Neural progenitor cell (in vitro differentiated cells): Measurements from ENCODE around the gene IGDCC3. TPM values are rescaled to one million over a fixed set of nuclear protein-coding genes. Genes with fewer than 3 reads are reported as not detected.

Experiments
- DNase-seq: peaks from one replicate; pipeline ENCODE4 v3.0.0-alpha.2; 2016; ENCODE audit warnings: low spot score
- H2AFZ ChIP-seq: fragments of 200-600 bp; sonication (generic); replicated peaks from 2 replicates; pipeline ENCODE4 v1.6.1; 2016; ENCODE audit warnings: antibody characterized with exemption
- H3F3A ChIP-seq: fragments of 200-600 bp; sonication (generic); 2 replicates; pipeline ENCODE4 v1.6.1; 2016; ENCODE audit warnings: antibody characterized with exemption, low read depth
- H3K27ac ChIP-seq: fragments of 200-600 bp; sonication (generic); 2 replicates; pipeline ENCODE4 v1.5.1; 2016; ENCODE audit warnings: mild to moderate bottlenecking
- H3K27me3 ChIP-seq: fragments of 200-600 bp; sonication (generic); 2 replicates; pipeline ENCODE4 v1.6.1; 2016; ENCODE audit warnings: mild to moderate bottlenecking, moderate library complexity
- H3K36me3 ChIP-seq: fragments of 200-600 bp; sonication (generic); 2 replicates; pipeline ENCODE4 v1.5.1; 2016
- H3K4me1 ChIP-seq: fragments of 200-600 bp; sonication (generic); 2 replicates; pipeline ENCODE4 v1.6.1; 2016; ENCODE audit warnings: mixed run types
- H3K4me2 ChIP-seq: fragments of 200-600 bp; sonication (generic); 2 replicates; pipeline ENCODE4 v1.6.1; 2016
- H3K4me3 ChIP-seq: fragments of 200-600 bp; sonication (generic); 2 replicates; pipeline ENCODE4 v1.5.1; 2016
- H3K79me2 ChIP-seq: fragments of 200-600 bp; sonication (generic); 2 replicates; pipeline ENCODE4 v1.6.1; 2016; ENCODE audit warnings: low read depth
- H3K9ac ChIP-seq: fragments of 200-600 bp; sonication (generic); 2 replicates; pipeline ENCODE4 v1.6.1; 2016
- H3K9me3 ChIP-seq: fragments of 200-600 bp; sonication (generic); 2 replicates; pipeline ENCODE4 v1.5.1; 2016; ENCODE audit warnings: low read depth
- H4K20me1 ChIP-seq: fragments of 200-600 bp; sonication (generic); 2 replicates; pipeline ENCODE4 v1.6.1; 2016; ENCODE audit warnings: low read depth
- H3K27ac Mint-ChIP-seq: 3 replicates; pipeline ENCODE4 v1.8.0; 2021; ENCODE audit warnings: mixed read lengths
- H3K27me3 Mint-ChIP-seq: 2 replicates; pipeline ENCODE4 v1.8.0; 2022; ENCODE audit warnings: low read depth, mild to moderate bottlenecking, inconsistent platforms, moderate library complexity, mixed read lengths; ENCODE audit not compliant: insufficient read depth
- H3K36me3 Mint-ChIP-seq: 3 replicates; pipeline ENCODE4 v1.8.0; 2021; ENCODE audit warnings: mixed read lengths
- H3K4me1 Mint-ChIP-seq: 3 replicates; pipeline ENCODE4 v1.8.0; 2021; ENCODE audit warnings: mixed read lengths
- H3K4me3 Mint-ChIP-seq: 3 replicates; pipeline ENCODE4 v1.8.0; 2021; ENCODE audit warnings: mild to moderate bottlenecking, moderate library complexity, mixed read lengths
- H3K9me3 Mint-ChIP-seq: 3 replicates; pipeline ENCODE4 v1.8.0; 2020; ENCODE audit warnings: mixed read lengths
- EZH2 ChIP-seq: fragments of 200-600 bp; sonication (generic); IDR thresholded peaks from 2 replicates; pipeline ENCODE4 v1.6.1; 2017; ENCODE audit warnings: antibody characterized with exemption, mild to moderate bottlenecking, moderate library complexity
- EZH2phosphoT487 ChIP-seq: fragments of 200-600 bp; sonication (generic); IDR thresholded peaks from 2 replicates; pipeline ENCODE4 v1.6.1; 2017; ENCODE audit warnings: antibody characterized with exemption
- total RNA-seq: library from RNA; depleted of rRNA; stranded (reverse); fragments of >200 nt; gene quantifications from 2 replicates; pipeline ENCODE4 v1.2.3, GENCODE V29; 2015; ENCODE audit warnings: low replicate concordance
- TF ChIP-seq, protein P1 (sequence below): fragments of 200-600 bp; sonication (generic); IDR thresholded peaks from 2 replicates; pipeline ENCODE4 v1.5.1; 2017; ENCODE audit warnings: antibody characterized with exemption, mild to moderate bottlenecking

IGDCC3 gene
- total RNA-seq, 1 donor from 2014 or later = 15.8 TPM

DNA sequence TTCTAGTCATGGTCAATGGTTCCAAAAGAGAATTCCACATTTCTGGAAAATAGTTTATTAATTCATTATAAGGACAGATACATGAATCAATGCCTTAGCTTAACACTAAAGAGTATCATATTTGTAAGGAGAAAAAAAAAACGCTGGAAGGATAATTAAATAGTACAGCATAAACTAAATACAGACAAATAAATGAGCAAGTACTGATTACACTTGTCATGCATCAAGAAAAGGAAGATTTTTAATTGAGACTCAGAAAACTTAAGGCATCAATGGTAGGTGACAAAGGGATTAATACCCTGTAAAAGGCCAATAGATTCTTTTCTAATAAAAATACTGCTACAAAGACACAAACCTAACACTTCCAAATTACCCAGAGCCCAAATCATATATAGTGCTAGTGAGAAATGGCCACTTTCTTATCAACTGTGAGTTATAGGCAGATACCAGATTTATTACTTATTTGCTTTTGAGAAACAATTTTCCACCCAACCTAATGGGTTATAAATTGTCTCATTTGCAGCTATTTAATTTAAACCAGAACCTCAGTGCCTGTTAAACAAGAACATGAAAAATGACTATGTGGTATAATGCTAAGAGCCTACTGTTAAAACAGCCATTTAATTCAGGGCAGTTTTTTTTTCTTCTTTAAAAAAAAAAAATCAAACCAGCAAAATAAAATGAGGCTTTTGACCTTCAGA, 3.8 kb upstream of the IGDCC3 start:
- H3F3A ChIP-seq = peaks cover 48% of the 10 kb centered on the region
- peaks cover 22% of the 10 kb centered on the region for H3K27me3 ChIP-seq
- no peak for DNase-seq
- Mint-ChIP-seq H3K27me3 (peaks cover 6% of the 10 kb centered on the region), H3K36me3 (peaks cover 12% of the 10 kb centered on the region), H3K27ac (no peak overlapping the region), H3K4me3 (no peak overlapping the region), H3K9me3 (no peaks in the 10 kb centered on the region), H3K4me1 (peaks cover 63% of the 10 kb centered on the region)
- no peak overlapping the region for H3K4me3 ChIP-seq
- H3K9me3 ChIP-seq = no peaks in the 10 kb centered on the region
- no peaks in the 10 kb centered on the region for H4K20me1 ChIP-seq
- peaks cover 12% of the 10 kb centered on the region for H3K4me1 ChIP-seq
- no peaks in the 10 kb centered on the region for H3K79me2 ChIP-seq
- no peak overlapping the region for H2AFZ ChIP-seq
- TF ChIP-seq EZH2 (no peak), EZH2phosphoT487 (no peak)
- TF ChIP-seq, protein P1, sequence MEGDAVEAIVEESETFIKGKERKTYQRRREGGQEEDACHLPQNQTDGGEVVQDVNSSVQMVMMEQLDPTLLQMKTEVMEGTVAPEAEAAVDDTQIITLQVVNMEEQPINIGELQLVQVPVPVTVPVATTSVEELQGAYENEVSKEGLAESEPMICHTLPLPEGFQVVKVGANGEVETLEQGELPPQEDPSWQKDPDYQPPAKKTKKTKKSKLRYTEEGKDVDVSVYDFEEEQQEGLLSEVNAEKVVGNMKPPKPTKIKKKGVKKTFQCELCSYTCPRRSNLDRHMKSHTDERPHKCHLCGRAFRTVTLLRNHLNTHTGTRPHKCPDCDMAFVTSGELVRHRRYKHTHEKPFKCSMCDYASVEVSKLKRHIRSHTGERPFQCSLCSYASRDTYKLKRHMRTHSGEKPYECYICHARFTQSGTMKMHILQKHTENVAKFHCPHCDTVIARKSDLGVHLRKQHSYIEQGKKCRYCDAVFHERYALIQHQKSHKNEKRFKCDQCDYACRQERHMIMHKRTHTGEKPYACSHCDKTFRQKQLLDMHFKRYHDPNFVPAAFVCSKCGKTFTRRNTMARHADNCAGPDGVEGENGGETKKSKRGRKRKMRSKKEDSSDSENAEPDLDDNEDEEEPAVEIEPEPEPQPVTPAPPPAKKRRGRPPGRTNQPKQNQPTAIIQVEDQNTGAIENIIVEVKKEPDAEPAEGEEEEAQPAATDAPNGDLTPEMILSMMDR = no peak
- no peak overlapping the region for H3K4me2 ChIP-seq
- H3K36me3 ChIP-seq = no peaks in the 10 kb centered on the region
- H3K27ac ChIP-seq = no peak overlapping the region
- no peak overlapping the region for H3K9ac ChIP-seq

DNA sequence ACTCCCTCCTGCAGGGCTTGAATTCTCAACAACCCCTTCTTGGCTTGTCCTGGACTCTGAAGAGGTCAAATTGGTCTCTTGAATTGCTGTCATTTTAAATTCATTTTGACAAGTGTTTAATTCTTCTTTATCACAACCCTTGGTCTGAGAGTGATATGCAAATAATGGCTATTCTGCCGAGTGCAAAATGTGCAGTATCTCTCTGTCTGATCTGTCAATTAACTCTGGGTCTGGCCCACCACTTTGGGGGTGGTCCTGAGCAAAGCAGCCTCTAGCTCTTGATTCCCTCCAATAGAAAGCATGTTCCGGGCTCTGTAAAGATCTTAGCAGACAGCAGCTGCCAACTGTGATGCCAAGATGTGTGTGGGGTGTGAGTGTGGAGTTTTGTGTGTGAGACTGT, 2.2 kb upstream of the IGDCC3 start:
- no peak overlapping the region for H3K4me3 ChIP-seq
- H4K20me1 ChIP-seq = peaks cover 14% of the 10 kb centered on the region
- Mint-ChIP-seq H3K9me3 (no peaks in the 10 kb centered on the region), H3K36me3 (peaks cover 14% of the 10 kb centered on the region), H3K4me1 (peaks cover 68% of the 10 kb centered on the region), H3K4me3 (peak overlapping the region; percentile 4), H3K27ac (peak overlapping the region; percentile 30), H3K27me3 (peaks cover 7% of the 10 kb centered on the region)
- H3K9ac ChIP-seq = no peak overlapping the region
- peaks cover 51% of the 10 kb centered on the region for H3F3A ChIP-seq
- peaks cover 39% of the 10 kb centered on the region for H3K27me3 ChIP-seq
- no peaks in the 10 kb centered on the region for H3K9me3 ChIP-seq
- H3K36me3 ChIP-seq = no peaks in the 10 kb centered on the region
- H2AFZ ChIP-seq = no peak overlapping the region
- TF ChIP-seq, protein P1 = no peak
- TF ChIP-seq EZH2 = no peak
- TF ChIP-seq EZH2phosphoT487 = no peak
- peaks cover 9% of the 10 kb centered on the region for H3K79me2 ChIP-seq
- H3K27ac ChIP-seq = no peak overlapping the region
- no peak overlapping the region for H3K4me2 ChIP-seq
- peak; percentile 1 for DNase-seq
- H3K4me1 ChIP-seq = peaks cover 19% of the 10 kb centered on the region

DNA sequence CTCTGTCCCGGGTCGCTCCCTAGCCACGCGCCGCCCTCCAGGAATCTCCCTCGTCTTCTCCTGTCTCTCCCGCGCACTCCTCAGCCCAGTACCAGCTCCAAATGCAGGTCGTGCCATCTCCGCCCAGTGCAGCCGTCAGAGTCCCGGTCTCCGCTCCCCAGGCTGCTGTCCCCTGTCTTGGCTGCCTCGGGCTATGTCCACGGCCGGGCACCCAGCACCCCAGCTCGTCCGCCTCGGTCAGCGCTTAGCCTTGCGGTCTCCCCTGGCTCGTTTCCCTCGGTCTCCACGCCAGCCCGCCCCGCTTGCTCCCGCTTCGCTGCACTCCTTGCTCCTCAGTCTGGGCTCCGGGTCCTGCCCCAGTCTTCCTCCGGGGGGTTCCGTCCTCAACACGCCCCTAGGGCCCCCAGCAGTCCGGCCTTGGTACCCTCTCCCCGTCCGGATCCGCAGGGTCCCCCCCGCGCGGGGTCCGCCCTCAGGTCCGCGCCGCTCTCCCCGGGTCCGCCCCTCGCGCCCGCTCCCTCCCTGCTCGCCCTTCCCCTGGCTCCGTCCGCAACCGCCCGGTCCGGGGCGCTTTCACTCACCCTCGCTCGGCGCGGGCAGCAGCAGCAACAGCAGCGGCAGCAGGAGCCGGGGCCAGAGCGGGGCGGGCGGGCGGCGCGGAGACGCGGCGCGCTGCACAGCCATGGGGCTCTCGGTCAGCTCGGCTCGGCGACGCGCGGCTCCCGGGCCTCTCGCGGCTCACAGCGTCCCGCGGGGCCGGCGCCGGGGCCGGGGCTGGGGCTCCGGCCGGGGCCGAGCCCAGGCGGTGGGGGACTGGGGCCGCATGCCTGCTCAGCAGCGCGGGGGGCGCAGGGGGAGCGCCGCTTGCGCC, 462 bp downstream of the IGDCC3 start:
- H3K36me3 Mint-ChIP-seq = peaks cover 25% of the 10 kb centered on the region
- Histone ChIP-seq H3K36me3 (no peaks in the 10 kb centered on the region), H3K4me2 (peak overlapping the region; percentile 95), H2AFZ (peak overlapping the region; percentile 27), H3K27me3 (peaks cover 52% of the 10 kb centered on the region), H3K9me3 (no peaks in the 10 kb centered on the region), H3K4me3 (peak overlapping the region; percentile 88), H3K79me2 (peaks cover 9% of the 10 kb centered on the region), H3K27ac (peak overlapping the region; percentile 40), H3K9ac (no peak overlapping the region), H3F3A (peaks cover 58% of the 10 kb centered on the region), H3K4me1 (peaks cover 34% of the 10 kb centered on the region), H4K20me1 (peaks cover 37% of the 10 kb centered on the region)
- H3K4me1 Mint-ChIP-seq = peaks cover 72% of the 10 kb centered on the region
- peak overlapping the region; percentile 97 for H3K4me3 Mint-ChIP-seq
- H3K9me3 Mint-ChIP-seq = no peaks in the 10 kb centered on the region
- peak; percentile 83 for DNase-seq
- peaks cover 10% of the 10 kb centered on the region for H3K27me3 Mint-ChIP-seq
- TF ChIP-seq, protein P1 = no peak
- no peak for TF ChIP-seq EZH2
- TF ChIP-seq EZH2phosphoT487 = no peak
- H3K27ac Mint-ChIP-seq = peak overlapping the region; percentile 94
